Muscle of leg (tissue), 11 donors: ENCODE measurements around the gene MSANTD1. TPM values are rescaled to one million over a fixed set of nuclear protein-coding genes. Genes with fewer than 3 reads are reported as not detected.

Experiments used
- DNase-seq: peaks from one replicate; pipeline ENCODE4 v3.0.0; 2013
- H3K27ac ChIP-seq: one replicate; pipeline ENCODE4 v1.5.1; 2013; ENCODE audit warnings: mild to moderate bottlenecking, low read length, control low read depth
- H3K27me3 ChIP-seq: one replicate; pipeline ENCODE4 v1.6.1; 2013; ENCODE audit warnings: low read length; ENCODE audit not compliant: control insufficient read depth, insufficient read depth
- H3K36me3 ChIP-seq: one replicate; pipeline ENCODE4 v1.6.1; 2013; ENCODE audit warnings: low read length; ENCODE audit not compliant: control insufficient read depth, insufficient read depth
- H3K4me1 ChIP-seq: one replicate; pipeline ENCODE4 v1.6.1; 2013; ENCODE audit warnings: low read length; ENCODE audit not compliant: control insufficient read depth, insufficient read depth
- H3K4me3 ChIP-seq: one replicate; pipeline ENCODE4 v1.5.1; 2013; ENCODE audit warnings: low read length, control low read depth
- H3K9me3 ChIP-seq: replicated peaks from 2 replicates; pipeline ENCODE4 v1.6.1; 2013; ENCODE audit warnings: low read depth, low read length; ENCODE audit not compliant: control insufficient read depth
- WGBS: methylation state at CpG from one replicate; pipeline ENCODE4 v1.1.5; 2013; ENCODE audit warnings: missing lambda C conversion rate; ENCODE audit not compliant: insufficient coverage; 5-methylcytosine and 5-hydroxymethylcytosine counted together
- polyA plus RNA-seq, 8 donors: library from polyadenylated mRNA; unstranded; fragments of 120-200 nt; gene quantifications; one replicate each; pipeline versions ENCODE4 v1.2.1 to v1.2.3, GENCODE V29; 2013; ENCODE audit warnings: inconsistent platforms in 1 of 8, low replicate concordance in 1 of 8; ENCODE audit not compliant: insufficient read length in 8 of 8, insufficient read depth in 1 of 8
- total RNA-seq: library from RNA; stranded (reverse); fragments of 120-200 nt; gene quantifications from one replicate; pipeline ENCODE4 v1.2.4, GENCODE V29; 2013

Gene MSANTD1
- total and polyA plus RNA-seq, 9 donors, result 0.25 to 0.89 (median 0.75) TPM

DNA sequence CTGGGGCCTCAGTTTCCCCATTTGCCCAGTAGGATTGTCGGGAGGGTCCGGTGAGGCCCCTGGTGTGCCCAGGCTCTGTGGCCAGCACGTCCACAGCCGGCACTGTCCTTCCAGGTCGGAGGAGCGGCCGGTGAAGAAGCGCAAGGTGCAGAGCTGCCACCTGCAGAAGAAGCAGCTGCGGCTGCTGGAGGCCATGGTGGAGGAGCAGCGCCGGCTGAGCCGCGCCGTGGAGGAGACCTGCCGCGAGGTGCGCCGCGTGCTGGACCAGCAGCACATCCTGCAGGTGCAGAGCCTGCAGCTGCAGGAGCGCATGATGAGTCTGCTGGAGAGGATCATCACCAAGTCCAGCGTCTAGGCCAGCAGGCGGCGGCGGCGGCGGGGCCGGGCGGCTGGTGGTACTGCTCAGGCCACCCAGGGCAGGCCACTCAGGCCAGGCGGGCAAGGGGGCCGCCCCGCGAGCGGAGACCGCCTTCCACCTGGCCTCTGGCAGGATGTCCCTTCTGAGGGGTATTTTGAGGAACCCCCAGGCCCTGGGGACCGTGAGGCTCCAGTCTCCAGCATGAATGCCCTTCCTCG is 6.7 kb downstream of the MSANTD1 start:
- DNase-seq, result no peak
- H3K4me3 ChIP-seq, result no peak overlapping the region
- 91% methylated on average over 30 of the region's 36 CpGs for WGBS
- H3K36me3 ChIP-seq, result peaks cover 5% of the 10 kb centered on the region
- no peaks in the 10 kb centered on the region for H3K9me3 ChIP-seq
- no peaks in the 10 kb centered on the region for H3K27me3 ChIP-seq
- no peak overlapping the region for H3K27ac ChIP-seq
- H3K4me1 ChIP-seq, result peaks cover 20% of the 10 kb centered on the region

DNA sequence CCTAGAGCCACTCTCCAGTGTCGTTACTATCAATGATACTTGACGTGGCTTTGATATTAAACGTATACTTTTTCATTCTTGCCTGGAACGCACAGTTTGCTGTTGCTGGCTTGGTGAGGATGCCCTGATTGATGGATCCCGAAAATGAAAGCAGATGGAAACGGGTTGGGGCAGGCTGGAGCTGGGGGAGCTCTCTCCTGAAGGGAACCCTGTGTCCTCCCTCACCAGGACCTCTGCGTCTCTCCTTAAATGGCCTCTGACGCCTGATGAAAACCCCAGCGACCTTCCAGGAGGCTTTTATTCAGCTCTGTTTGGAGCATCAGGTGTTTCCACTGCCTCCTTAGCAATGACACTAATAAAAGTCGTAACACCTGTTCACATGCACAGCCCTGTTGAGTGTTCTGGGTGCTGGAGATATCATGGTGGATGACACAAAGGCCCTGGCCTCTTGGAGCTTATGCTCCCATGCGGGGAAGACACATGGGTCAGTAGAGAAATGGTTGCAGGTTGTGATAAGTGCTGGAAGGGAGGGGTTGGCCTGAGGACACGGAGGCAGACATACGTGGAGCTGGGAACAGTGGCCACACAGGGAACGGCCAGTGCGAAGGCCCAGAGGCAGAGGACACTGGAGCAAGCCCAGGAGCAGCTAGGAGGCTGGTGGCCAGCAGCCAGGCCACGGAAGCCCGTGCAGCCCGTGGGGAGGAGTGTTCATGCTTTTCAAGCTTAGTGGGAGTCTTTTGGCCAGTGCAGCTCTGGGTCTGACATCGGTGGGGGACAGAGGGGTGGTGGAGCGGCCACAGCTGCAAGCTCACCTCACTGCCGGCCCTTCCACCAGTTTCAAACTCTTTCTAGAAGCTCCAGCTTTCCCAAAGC is 7.5 kb downstream of the MSANTD1 start:
- H3K27me3 ChIP-seq, result no peaks in the 10 kb centered on the region
- H3K4me3 ChIP-seq, result no peak overlapping the region
- H3K36me3 ChIP-seq, result peaks cover 5% of the 10 kb centered on the region
- WGBS, result 81% methylated on average over 13 of the region's 21 CpGs
- peak overlapping the region; percentile 20 for H3K27ac ChIP-seq
- H3K4me1 ChIP-seq, result peaks cover 20% of the 10 kb centered on the region
- no peak for DNase-seq
- no peaks in the 10 kb centered on the region for H3K9me3 ChIP-seq

- Histone ChIP-seq H3K4me1 (peaks cover 20% of the 10 kb centered on the region), H3K27ac (peak overlapping the region; percentile 71), H3K36me3 (peaks cover 5% of the 10 kb centered on the region), H3K4me3 (no peak overlapping the region), H3K9me3 (no peaks in the 10 kb centered on the region), H3K27me3 (no peaks in the 10 kb centered on the region)
- WGBS, result 77% methylated on average over 5 of the region's 9 CpGs
- DNase-seq, result no peak
Observed at GRCh38 chr4:3257103-3257555, 8.2 kb downstream of the MSANTD1 start.

GRCh38 chr4:3257556-3258482 is 8.9 kb downstream of the MSANTD1 start:
- H3K27ac ChIP-seq, result peak overlapping the region; percentile 71
- peaks cover 20% of the 10 kb centered on the region for H3K4me1 ChIP-seq
- WGBS, result 79% methylated on average over 17 of the region's 29 CpGs
- H3K9me3 ChIP-seq, result no peaks in the 10 kb centered on the region
- no peaks in the 10 kb centered on the region for H3K27me3 ChIP-seq
- DNase-seq, result no peak
- H3K4me3 ChIP-seq, result no peak overlapping the region
- peaks cover 5% of the 10 kb centered on the region for H3K36me3 ChIP-seq

DNA sequence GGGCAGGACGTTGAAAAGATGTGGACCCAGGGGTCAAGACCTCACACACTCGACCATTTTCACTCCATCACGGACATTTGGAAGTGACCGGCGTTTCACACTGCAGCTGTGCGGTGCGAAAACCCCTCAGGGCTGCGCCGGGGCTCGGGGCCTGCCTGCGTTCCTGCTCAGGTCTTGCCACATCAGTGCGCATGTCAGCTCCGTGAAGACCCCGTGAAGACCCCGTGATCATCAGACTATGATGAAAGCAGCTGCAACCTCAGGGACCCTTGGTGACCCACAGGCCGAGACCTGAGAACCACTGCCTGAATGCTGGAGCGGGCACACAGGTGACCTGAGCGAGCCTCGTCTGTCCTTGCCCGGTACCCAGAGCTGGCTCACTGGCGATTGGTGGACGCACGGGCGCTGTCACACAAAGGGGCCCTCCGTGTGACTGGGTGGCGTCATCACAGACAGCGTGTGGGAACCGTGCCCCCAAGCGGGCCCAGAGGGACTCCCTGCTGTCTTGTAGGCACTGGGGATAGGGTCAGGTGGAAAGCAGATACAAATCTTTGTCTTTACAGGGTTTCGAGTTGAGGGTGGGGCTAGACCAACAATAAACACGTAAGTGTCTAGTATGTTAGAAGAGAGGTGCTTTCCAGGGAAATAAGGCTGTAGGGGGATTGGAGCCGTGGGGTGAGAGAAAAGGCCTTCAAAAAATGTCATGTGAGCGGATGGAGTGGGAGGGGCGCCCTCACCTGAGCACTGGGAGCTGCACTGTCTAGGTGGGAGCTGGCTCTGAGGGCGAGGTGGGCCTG is 12.7 kb downstream of the MSANTD1 start:
- H3K9me3 ChIP-seq, result no peaks in the 10 kb centered on the region
- peaks cover 12% of the 10 kb centered on the region for H3K4me1 ChIP-seq
- no peak overlapping the region for H3K4me3 ChIP-seq
- H3K27me3 ChIP-seq, result no peaks in the 10 kb centered on the region
- no peak for DNase-seq
- WGBS, result 86% methylated on average over 35 of the region's 35 CpGs
- H3K27ac ChIP-seq, result no peak overlapping the region
- H3K36me3 ChIP-seq, result no peaks in the 10 kb centered on the region

- Histone ChIP-seq H3K27me3 (no peaks in the 10 kb centered on the region), H3K27ac (no peak overlapping the region), H3K9me3 (no peaks in the 10 kb centered on the region), H3K4me1 (peaks cover 4% of the 10 kb centered on the region), H3K4me3 (no peak overlapping the region), H3K36me3 (no peaks in the 10 kb centered on the region)
- DNase-seq, result no peak
- WGBS, result 83% methylated on average over 21 of the region's 23 CpGs
Observed at GRCh38 chr4:3262208-3263052, 13.5 kb downstream of the MSANTD1 start.

- no peak overlapping the region for H3K27ac ChIP-seq
- WGBS, result 79% methylated on average over 20 of the region's 28 CpGs
- no peak overlapping the region for H3K4me3 ChIP-seq
Observed at GRCh38 chr4:3263053-3263875, 14.3 kb downstream of the MSANTD1 start.

DNA sequence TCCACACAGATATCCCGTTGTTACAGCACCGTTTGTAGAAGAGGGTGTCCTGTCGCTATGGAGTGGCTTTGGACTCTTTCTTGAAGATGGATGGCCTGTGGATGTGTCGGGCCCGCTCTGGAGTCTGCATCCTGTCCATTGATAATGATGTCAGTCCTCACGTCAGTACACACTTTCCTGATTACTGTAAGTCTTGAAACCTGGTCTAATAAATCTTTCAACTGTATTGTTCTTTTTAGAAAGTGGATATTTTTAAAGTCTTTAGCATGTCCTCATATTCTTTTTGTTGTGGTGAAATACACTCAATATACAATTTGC is 14.9 kb downstream of the MSANTD1 start:
- DNase-seq, result no peak
- Histone ChIP-seq H3K9me3 (no peaks in the 10 kb centered on the region), H3K36me3 (no peaks in the 10 kb centered on the region), H3K27ac (no peak overlapping the region), H3K27me3 (no peaks in the 10 kb centered on the region), H3K4me1 (peaks cover 9% of the 10 kb centered on the region), H3K4me3 (no peak overlapping the region)
- WGBS, result no CpG with 5 or more reads among the region's 6 CpGs

More at GRCh38 chr4:3263053-3263875, 14.3 kb downstream of the MSANTD1 start:
- Histone ChIP-seq H3K27me3 (no peaks in the 10 kb centered on the region), H3K36me3 (no peaks in the 10 kb centered on the region), H3K9me3 (no peaks in the 10 kb centered on the region), H3K4me1 (peaks cover 3% of the 10 kb centered on the region)
- DNase-seq, result no peak
